Measurements from ENCODE around the gene FOXB1. TPM values are rescaled to one million over a fixed set of nuclear protein-coding genes. Genes with fewer than 3 reads are reported as not detected.

The FOXB1 gene
- total RNA-seq, 2 donors from 2014 or later: not detected

GRCh38 chr15:60009124-60009960 lies 5.2 kb downstream of the FOXB1 start:
- H3K4me1 ChIP-seq: peaks cover 0 to 22% of the 10 kb centered on the region in 2 donors
- H3K27me3 ChIP-seq: peaks cover 28 to 53% of the 10 kb centered on the region in 2 donors
- H3K36me3 ChIP-seq: no peaks in the 10 kb centered on the region
- H3K27ac ChIP-seq: no peak overlapping the region
- DNase-seq (ENCODE audit: low spot score): no peak
- no peaks in the 10 kb centered on the region for H3K9me3 ChIP-seq
- H3K4me3 ChIP-seq: no peak overlapping the region
- no peak for TF ChIP-seq CTCF (IDR thresholded peaks at IDR 0.05)

GRCh38 chr15:60009980-60010732 lies 6.0 kb downstream of the FOXB1 start:
- DNase-seq (ENCODE audit: low spot score): no peak
- peaks cover 0 to 14% of the 10 kb centered on the region in 2 donors for H3K4me1 ChIP-seq
- H3K36me3 ChIP-seq: no peaks in the 10 kb centered on the region
- TF ChIP-seq CTCF (IDR thresholded peaks at IDR 0.05): no peak
- no peak overlapping the region for H3K4me3 ChIP-seq
- H3K9me3 ChIP-seq: no peaks in the 10 kb centered on the region
- H3K27me3 ChIP-seq: peaks cover 25 to 45% of the 10 kb centered on the region in 2 donors
- H3K27ac ChIP-seq: no peak overlapping the region

- H3K27me3 ChIP-seq: peaks cover 20 to 38% of the 10 kb centered on the region in 2 donors
- TF ChIP-seq CTCF (IDR thresholded peaks at IDR 0.05): no peak
- H3K9me3 ChIP-seq: no peaks in the 10 kb centered on the region
- no peak overlapping the region for H3K4me3 ChIP-seq
- H3K4me1 ChIP-seq: peaks cover 0 to 7% of the 10 kb centered on the region in 2 donors
- no peak for DNase-seq (ENCODE audit: low spot score)
- H3K27ac ChIP-seq: no peak overlapping the region
- no peaks in the 10 kb centered on the region for H3K36me3 ChIP-seq
These were observed 6.7 kb downstream of the FOXB1 start for GRCh38 chr15:60010858-60011257.

DNA sequence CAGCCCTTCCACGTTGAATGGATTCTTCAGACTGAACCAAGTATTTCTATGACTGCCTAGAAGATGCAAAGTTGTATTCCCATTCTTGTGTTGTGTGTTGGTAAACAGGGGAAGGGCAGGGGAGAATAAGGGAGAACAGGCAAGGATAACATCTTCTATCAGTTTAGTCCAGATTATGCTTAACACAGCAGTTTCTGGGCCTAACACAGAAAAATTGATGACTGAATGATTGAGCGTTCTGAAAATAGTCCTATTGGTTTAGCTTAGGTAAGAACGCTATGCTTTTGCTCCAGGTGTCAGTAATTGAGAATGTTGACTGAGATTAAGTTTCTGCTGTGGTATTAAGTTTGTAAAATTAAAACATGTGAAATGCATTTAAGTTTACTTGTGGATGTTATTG lies 8.6 kb downstream of the FOXB1 start:
- no peak for TF ChIP-seq CTCF (IDR thresholded peaks at IDR 0.05)
- Histone ChIP-seq H3K4me3 (no peak overlapping the region), H3K9me3 (peaks cover 0 to 1% of the 10 kb centered on the region in 2 donors), H3K36me3 (no peaks in the 10 kb centered on the region), H3K27me3 (peaks cover 10 to 26% of the 10 kb centered on the region in 2 donors), H3K27ac (no peak overlapping the region), H3K4me1 (no peaks in the 10 kb centered on the region)
- DNase-seq (ENCODE audit: low spot score): no peak

- H3K27ac ChIP-seq: no peak overlapping the region
- TF ChIP-seq CTCF (IDR thresholded peaks at IDR 0.05): no peak
- no peak for DNase-seq (ENCODE audit: low spot score)
- peaks cover 0 to 8% of the 10 kb centered on the region in 2 donors for H3K9me3 ChIP-seq
- H3K27me3 ChIP-seq: no peaks in the 10 kb centered on the region
- H3K4me1 ChIP-seq: no peaks in the 10 kb centered on the region
- no peak overlapping the region for H3K4me3 ChIP-seq
- H3K36me3 ChIP-seq: no peaks in the 10 kb centered on the region
These were observed 13.7 kb downstream of the FOXB1 start for GRCh38 chr15:60017538-60018520.

All from right atrium auricular region (tissue), 2 donors.